Lower lobe of right lung (tissue), 2 donors: ENCODE measurements around the gene CRLF1. TPM values are rescaled to one million over a fixed set of nuclear protein-coding genes. Genes with fewer than 3 reads are reported as not detected.
"Not testable (repeated sequence)": the region's sequence is repeated elsewhere in the genome, so short reads cannot be mapped to it uniquely, and the experiment has no call there.

ENCODE experiments used
- ATAC-seq, 2 donors: fragments of 200-7000 bp; cut with Tn5 transposase; one replicate each; pipeline ENCODE4 v1.9.1; 2020 to 2022; ENCODE audit warnings: mild to moderate bottlenecking in 2 of 2, moderate library complexity in 2 of 2
- DNase-seq: peaks from one replicate; pipeline ENCODE4 v3.0.0-alpha.2; 2020
- H3K27ac ChIP-seq: fragments of 200-600 bp; one replicate; pipeline ENCODE4 v1.8.0; 2022
- H3K27me3 ChIP-seq: fragments of 200-600 bp; one replicate; pipeline ENCODE4 v1.8.0; 2022; ENCODE audit warnings: low read depth
- H3K36me3 ChIP-seq: fragments of 200-600 bp; one replicate; pipeline ENCODE4 v1.8.0; 2022; ENCODE audit warnings: mild to moderate bottlenecking
- H3K4me1 ChIP-seq: fragments of 200-600 bp; one replicate; pipeline ENCODE4 v1.8.0; 2022
- H3K4me3 ChIP-seq: fragments of 200-600 bp; one replicate; pipeline ENCODE4 v1.8.0; 2022; ENCODE audit warnings: mild to moderate bottlenecking
- H3K9me3 ChIP-seq: fragments of 200-600 bp; one replicate; pipeline ENCODE4 v1.8.0; 2022
- CTCF ChIP-seq: fragments of 200-600 bp; IDR thresholded peaks from one replicate; pipeline ENCODE4 v1.8.0; 2022; ENCODE audit warnings: antibody characterized with exemption, mild to moderate bottlenecking
- intact Hi-C: fragments of 100-400 bp; cut with DNase I; formaldehyde crosslinking; loops from one replicate; pipeline ENCODE4 v1.11.0; 2022
- total RNA-seq: library from RNA; stranded (reverse); fragmentation: NEBNext Ultra II Directional; extraction: Animal tissue kit (Norgen Biotek cat#: 25700); gene quantifications from one replicate; pipeline ENCODE4 v1.2.1, GENCODE V29; 2021
- donor health status: DM: no; HTN: yes; CAD: no; lungs with severe emphysema.

CRLF1 gene
- total RNA-seq, 1 donor from 2014 or later = 19.9 TPM

DNA sequence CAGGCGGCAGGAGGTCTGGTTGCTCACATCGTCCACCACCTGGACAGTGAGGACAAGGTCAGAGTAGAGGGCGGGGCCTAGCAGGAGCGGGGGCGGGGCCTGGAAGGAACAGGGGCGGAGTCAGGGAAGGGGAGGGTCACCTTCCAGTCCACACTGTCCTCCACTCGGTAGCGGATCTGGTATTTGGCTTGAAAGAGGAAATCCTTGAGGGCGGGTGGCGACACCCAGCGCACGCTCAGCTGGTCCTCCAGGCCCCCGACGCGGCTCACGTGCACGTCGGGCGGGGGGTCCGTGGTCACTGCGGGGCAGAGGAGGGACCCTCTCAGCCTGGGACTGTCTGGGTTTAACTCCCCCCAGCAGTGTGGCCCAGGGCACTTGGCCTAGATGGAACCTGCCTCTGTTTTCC lies 9.8 kb downstream of the CRLF1 start:
- DNase-seq = peak; percentile 71
- TF ChIP-seq CTCF = no peak
- H3K36me3 ChIP-seq = no peaks in the 10 kb centered on the region
- intact Hi-C loops = no loop called here
- H3K27me3 ChIP-seq = peaks cover 33% of the 10 kb centered on the region
- H3K27ac ChIP-seq = no peak overlapping the region
- H3K9me3 ChIP-seq = no peaks in the 10 kb centered on the region
- no peak overlapping the region for H3K4me3 ChIP-seq
- peaks cover 18% of the 10 kb centered on the region for H3K4me1 ChIP-seq
- ATAC-seq = peak; percentile 22 to 56

- intact Hi-C loops = no loop called here
- no peaks in the 10 kb centered on the region for H3K9me3 ChIP-seq
Observed at GRCh38 chr19:18595475-18595874, 11.1 kb downstream of the CRLF1 start.

GRCh38 chr19:18594824-18595373 lies 11.7 kb downstream of the CRLF1 start:
- no peak for TF ChIP-seq CTCF
- Histone ChIP-seq H3K27ac (no peak overlapping the region), H3K4me3 (peak overlapping the region; percentile 43), H3K36me3 (peaks cover 10% of the 10 kb centered on the region), H3K9me3 (no peaks in the 10 kb centered on the region), H3K4me1 (peaks cover 27% of the 10 kb centered on the region), H3K27me3 (peaks cover 23% of the 10 kb centered on the region)
- intact Hi-C loops = no loop called here
- ATAC-seq (no peak), DNase-seq (no peak)

More at GRCh38 chr19:18595475-18595874, 11.1 kb downstream of the CRLF1 start:
- Histone ChIP-seq H3K36me3 (peaks cover 9% of the 10 kb centered on the region), H3K27ac (no peak overlapping the region), H3K4me3 (no peak overlapping the region), H3K27me3 (peaks cover 23% of the 10 kb centered on the region), H3K4me1 (peaks cover 21% of the 10 kb centered on the region)
- TF ChIP-seq CTCF = no peak
- ATAC-seq = no peak
- DNase-seq = no peak

DNA sequence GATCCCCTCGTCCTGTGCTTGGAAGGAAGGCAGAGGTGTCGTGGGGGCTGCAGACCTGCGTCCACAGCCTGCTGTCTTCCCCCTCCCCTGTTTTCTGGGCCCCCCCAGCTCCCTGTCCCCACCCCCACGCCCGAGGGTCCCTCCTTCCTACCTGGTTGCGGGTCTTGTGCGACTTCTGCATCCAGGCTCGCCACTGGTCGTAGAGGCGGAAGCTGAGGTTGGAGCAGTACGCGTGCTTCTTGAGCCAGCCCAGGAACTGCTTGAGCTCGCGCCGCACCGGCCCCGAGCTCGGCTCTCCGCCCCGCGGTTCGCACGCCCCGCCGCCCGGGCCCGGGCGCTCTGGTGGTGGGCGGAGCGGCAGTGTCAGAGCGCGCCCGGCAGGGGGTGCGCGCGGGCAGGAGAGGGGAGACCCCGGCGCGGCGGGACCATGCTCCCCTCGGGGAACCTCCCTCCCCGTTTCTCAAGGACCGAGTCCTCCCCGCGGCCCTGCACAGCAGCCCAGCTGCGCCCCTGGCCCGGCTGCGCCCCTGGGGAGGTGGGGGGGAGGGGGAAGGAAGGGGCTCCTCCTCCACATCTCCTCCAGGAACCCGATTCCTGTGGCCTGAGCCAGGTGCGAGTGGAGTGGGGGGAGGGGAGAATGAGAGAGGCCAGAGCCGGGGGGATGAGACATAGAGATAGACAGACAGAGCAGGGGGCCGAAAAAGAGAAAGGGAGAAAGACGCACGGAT lies 12.3 kb downstream of the CRLF1 start:
- peak; percentile 76 for DNase-seq
- peaks cover 10% of the 10 kb centered on the region for H3K36me3 ChIP-seq
- no peaks in the 10 kb centered on the region for H3K9me3 ChIP-seq
- TF ChIP-seq CTCF = peak; percentile 76
- peak overlapping the region; percentile 43 for H3K4me3 ChIP-seq
- H3K27me3 ChIP-seq = peaks cover 17% of the 10 kb centered on the region
- ATAC-seq = peak; percentile 81 to 87
- intact Hi-C loops = no loop called here
- H3K27ac ChIP-seq = no peak overlapping the region
- peaks cover 33% of the 10 kb centered on the region for H3K4me1 ChIP-seq

GRCh38 chr19:18593367-18594095 lies 13.1 kb downstream of the CRLF1 start:
- H3K4me3 ChIP-seq = peak overlapping the region; percentile 43
- ATAC-seq = no peak
- peaks cover 10% of the 10 kb centered on the region for H3K27me3 ChIP-seq
- peaks cover 10% of the 10 kb centered on the region for H3K36me3 ChIP-seq
- peaks cover 35% of the 10 kb centered on the region for H3K4me1 ChIP-seq
- DNase-seq = no peak
- no peak for TF ChIP-seq CTCF
- no peak overlapping the region for H3K27ac ChIP-seq
- intact Hi-C loops = no loop called here
- H3K9me3 ChIP-seq = no peaks in the 10 kb centered on the region

- Histone ChIP-seq H3K36me3 (peaks cover 10% of the 10 kb centered on the region), H3K4me1 (peaks cover 40% of the 10 kb centered on the region)
- H3K9me3 ChIP-seq, ATAC-seq, intact Hi-C loops, H3K4me3 ChIP-seq, H3K27ac ChIP-seq, H3K27me3 ChIP-seq, DNase-seq: not testable (repeated sequence)
Observed at GRCh38 chr19:18592732-18593131, 13.9 kb downstream of the CRLF1 start.
